ENCODE data around the gene GAB1.

GRCh38 chr4:143360838-143361625, 24.4 kb downstream of the GAB1 start:
- no peak for TF ChIP-seq CTCF (IDR thresholded peaks at IDR 0.05; ENCODE audit: low read depth, low read length)
- no peak for TF ChIP-seq MAX (IDR thresholded peaks at IDR 0.05; ENCODE audit: low read depth, low read length)
